ENCODE results near the gene NOP10.

The NOP10 gene

DNA sequence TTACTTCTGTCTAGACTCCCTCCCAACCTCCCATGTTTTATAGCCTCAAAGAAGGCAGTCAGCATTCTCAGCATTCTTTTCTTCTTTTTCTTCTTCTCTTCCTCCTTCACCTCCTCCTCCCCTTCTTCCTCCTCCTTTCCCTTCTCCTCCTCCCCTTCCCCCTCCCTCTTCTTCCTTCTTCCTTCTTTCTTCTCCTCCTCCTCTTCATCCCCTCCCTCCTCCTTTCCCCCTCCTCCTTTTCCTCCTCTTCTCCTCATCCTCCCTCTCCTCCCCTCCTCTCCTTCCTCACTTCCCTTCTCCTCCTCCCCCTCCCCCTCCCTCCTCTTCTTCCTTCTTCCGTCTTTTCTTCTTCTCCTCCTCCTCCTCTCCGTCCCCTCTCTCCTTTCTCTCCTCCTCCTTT, 27.7 kb upstream of the NOP10 start:
- no peak overlapping the region for H2BK12ac ChIP-seq (ENCODE audit: low read length)
- H3K23ac ChIP-seq (ENCODE audit: low read length) = no peak overlapping the region

DNA sequence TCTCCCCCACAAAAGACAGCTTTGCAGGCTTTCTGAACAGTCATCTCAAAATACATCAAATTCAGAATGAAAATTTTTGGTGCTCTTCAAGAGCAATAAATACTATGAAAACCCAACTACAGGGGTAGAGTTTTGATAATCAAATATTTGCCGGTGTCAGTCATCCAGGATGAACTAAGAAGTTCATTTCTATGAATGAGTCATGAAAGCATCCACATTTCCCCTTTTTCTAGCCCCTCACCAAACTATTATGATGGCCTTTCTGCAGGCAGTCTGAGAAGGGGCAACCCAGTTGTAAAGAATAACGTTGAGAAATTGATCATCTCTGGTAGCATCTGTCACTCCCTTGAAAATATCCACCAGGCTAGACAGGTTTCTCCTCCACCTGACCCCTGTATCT, 27.2 kb upstream of the NOP10 start:
- no CpG with 5 or more reads among the region's 2 CpGs for WGBS (ENCODE audit: extremely low coverage, insufficient coverage, insufficient read length)
- no peak overlapping the region for H3K23ac ChIP-seq (ENCODE audit: low read length)
- no peaks in the 10 kb centered on the region for H3K27me3 ChIP-seq (ENCODE audit: insufficient read depth, low read length)
- no peak overlapping the region for H4K12ac ChIP-seq (ENCODE audit: low read depth, low read length)
- H3K9ac ChIP-seq (ENCODE audit: low read length) = no peak overlapping the region
- peaks cover 6% of the 10 kb centered on the region for H3K79me2 ChIP-seq (ENCODE audit: control insufficient read depth, insufficient read depth, low read length, poor library complexity)
- H3K9me3 ChIP-seq (ENCODE audit: insufficient read depth, low read depth, low read length) = peaks cover 6% of the 10 kb centered on the region
- H3K4me3 ChIP-seq (ENCODE audit: low read depth, low read length) = no peak overlapping the region
- no peak overlapping the region for H3K14ac ChIP-seq (ENCODE audit: low read length)
- no peak overlapping the region for H3K4ac ChIP-seq (ENCODE audit: low read depth, low read length)
- H3K4me1 ChIP-seq (ENCODE audit: control insufficient read depth in 1 of 2, insufficient read depth in 2 of 2, low read length in 2 of 2) = peaks cover 8 to 15% of the 10 kb centered on the region in 2 experiments
- no peak overlapping the region for H3K18ac ChIP-seq (ENCODE audit: low read length)
- no peak overlapping the region for H2BK5ac ChIP-seq (ENCODE audit: low read depth, low read length, poor library complexity)
- DNase-seq = no peak
- H2AK5ac ChIP-seq (ENCODE audit: low read length) = no peak overlapping the region
- H4K8ac ChIP-seq (ENCODE audit: low read depth, low read length) = no peak overlapping the region
- no peak overlapping the region for H2AFZ ChIP-seq (ENCODE audit: insufficient read depth, low read length, poor library complexity)
- H3K36me3 ChIP-seq (ENCODE audit: control insufficient read depth in 1 of 2, insufficient read depth in 2 of 2, low read length in 2 of 2) = no peaks in the 10 kb centered on the region
- H3K79me1 ChIP-seq (ENCODE audit: low read length) = peaks cover 10% of the 10 kb centered on the region
- no peak overlapping the region for H2BK120ac ChIP-seq (ENCODE audit: insufficient read depth, low read length, poor library complexity)
- no peak overlapping the region for H4K91ac ChIP-seq (ENCODE audit: low read depth, low read length)
- H3K4me2 ChIP-seq (ENCODE audit: low read length) = no peak overlapping the region
- H3K27ac ChIP-seq (ENCODE audit: low read depth, low read length) = no peak overlapping the region
- no peak overlapping the region for H2BK12ac ChIP-seq (ENCODE audit: low read length)

More for the DNA sequence above, 27.7 kb upstream of the NOP10 start:
- no peak overlapping the region for H3K27ac ChIP-seq (ENCODE audit: low read depth, low read length)
- H3K4me2 ChIP-seq (ENCODE audit: low read length) = no peak overlapping the region
- no peak overlapping the region for H2AK5ac ChIP-seq (ENCODE audit: low read length)
- no peak overlapping the region for H4K8ac ChIP-seq (ENCODE audit: low read depth, low read length)
- H3K9me3 ChIP-seq (ENCODE audit: insufficient read depth, low read depth, low read length) = peaks cover 6% of the 10 kb centered on the region
- no peaks in the 10 kb centered on the region for H3K27me3 ChIP-seq (ENCODE audit: insufficient read depth, low read length)
- no peak overlapping the region for H3K4ac ChIP-seq (ENCODE audit: low read depth, low read length)
- peaks cover 3 to 11% of the 10 kb centered on the region in 2 experiments for H3K4me1 ChIP-seq (ENCODE audit: control insufficient read depth in 1 of 2, insufficient read depth in 2 of 2, low read length in 2 of 2)
- no peaks in the 10 kb centered on the region for H3K36me3 ChIP-seq (ENCODE audit: control insufficient read depth in 1 of 2, insufficient read depth in 2 of 2, low read length in 2 of 2)
- no peak overlapping the region for H2BK120ac ChIP-seq (ENCODE audit: insufficient read depth, low read length, poor library complexity)
- H4K91ac ChIP-seq (ENCODE audit: low read depth, low read length) = peak overlapping the region; percentile 9
- no peak overlapping the region for H3K9ac ChIP-seq (ENCODE audit: low read length)
- peaks cover 6% of the 10 kb centered on the region for H3K79me2 ChIP-seq (ENCODE audit: control insufficient read depth, insufficient read depth, low read length, poor library complexity)
- H3K18ac ChIP-seq (ENCODE audit: low read length) = no peak overlapping the region
- H3K79me1 ChIP-seq (ENCODE audit: low read length) = peaks cover 10% of the 10 kb centered on the region
- H3K4me3 ChIP-seq (ENCODE audit: low read depth, low read length) = no peak overlapping the region
- no CpG with 5 or more reads among the region's 2 CpGs for WGBS (ENCODE audit: extremely low coverage, insufficient coverage, insufficient read length)
- H2BK5ac ChIP-seq (ENCODE audit: low read depth, low read length, poor library complexity) = no peak overlapping the region
- H4K12ac ChIP-seq (ENCODE audit: low read depth, low read length) = no peak overlapping the region
- H2AFZ ChIP-seq (ENCODE audit: insufficient read depth, low read length, poor library complexity) = no peak overlapping the region
- H3K14ac ChIP-seq (ENCODE audit: low read length) = no peak overlapping the region
- DNase-seq = no peak

DNA sequence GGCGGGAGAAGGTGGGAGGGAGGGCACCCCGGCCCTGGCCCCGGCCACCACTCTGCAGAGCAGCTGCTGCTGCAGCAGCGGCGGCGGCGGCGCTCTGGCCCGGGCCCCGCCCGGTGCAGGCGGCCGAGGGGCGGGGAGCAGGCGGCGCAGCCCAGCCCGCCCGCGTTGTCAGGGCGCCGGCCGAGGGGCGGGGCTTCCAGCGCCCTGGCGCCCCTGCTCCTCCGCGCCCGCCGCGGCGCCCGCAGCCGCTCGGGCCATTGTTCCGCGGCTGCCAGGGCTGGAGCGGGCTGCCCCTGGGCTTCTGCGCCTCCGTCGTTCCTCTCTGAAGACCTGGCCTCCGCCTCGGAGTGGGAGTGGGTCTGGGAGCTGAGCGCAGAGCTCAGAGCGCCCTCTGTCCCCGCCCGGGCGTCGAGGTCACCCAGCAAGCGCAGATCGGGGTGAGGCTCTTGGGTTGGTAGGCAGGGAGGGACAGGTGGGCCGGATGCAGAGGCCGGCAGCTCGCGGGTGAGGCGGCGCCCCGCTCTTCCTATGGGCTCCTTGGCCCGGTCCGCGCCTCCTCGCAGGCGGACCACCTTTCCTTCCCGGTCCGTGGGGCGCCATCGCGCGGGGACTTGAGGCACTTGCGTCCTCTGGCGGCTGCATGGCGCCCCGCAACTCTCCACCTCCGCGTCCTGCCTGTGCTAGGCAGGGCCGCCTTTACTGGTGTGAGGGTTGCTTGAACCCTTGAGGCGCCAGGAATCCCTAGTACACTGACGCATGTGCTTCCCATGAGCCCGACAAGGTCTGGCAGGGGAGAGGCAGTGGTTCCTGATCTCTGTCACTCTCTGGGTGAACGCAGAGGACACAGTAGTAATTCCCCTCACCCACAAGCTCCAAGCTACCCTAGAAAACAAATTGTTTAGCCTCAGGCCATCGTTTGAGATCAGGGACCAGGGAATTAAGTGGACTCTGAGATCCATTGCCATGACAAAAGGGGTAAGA, 24.5 kb upstream of the NOP10 start, which contains the start of gene LPCAT4:
Gene LPCAT4, minus strand, starts transcription at position 96 of the 981 bp plus-strand sequence. CDS start 96 bp downstream, outside the sequence.
- peaks cover 10% of the 10 kb centered on the region for H3K79me1 ChIP-seq (ENCODE audit: low read length)
- peaks cover 6% of the 10 kb centered on the region for H3K79me2 ChIP-seq (ENCODE audit: control insufficient read depth, insufficient read depth, low read length, poor library complexity)
- no peaks in the 10 kb centered on the region for H3K27me3 ChIP-seq (ENCODE audit: insufficient read depth, low read length)
- H3K27ac ChIP-seq (ENCODE audit: low read depth, low read length) = peak within 1 kb of the TSS; percentile 96
- DNase-seq = peak; percentile 80 to 90
- peak within 1 kb of the TSS; percentile 98 for H3K4me2 ChIP-seq (ENCODE audit: low read length)
- H3K23ac ChIP-seq (ENCODE audit: low read length) = no peak within 1 kb of the TSS
- H2BK5ac ChIP-seq (ENCODE audit: low read depth, low read length, poor library complexity) = peak within 1 kb of the TSS; percentile 93
- H4K91ac ChIP-seq (ENCODE audit: low read depth, low read length) = peak within 1 kb of the TSS; percentile 96
- H2AFZ ChIP-seq (ENCODE audit: insufficient read depth, low read length, poor library complexity) = peak within 1 kb of the TSS; percentile 93
- H2BK120ac ChIP-seq (ENCODE audit: insufficient read depth, low read length, poor library complexity) = peak within 1 kb of the TSS; percentile 95
- H2AK5ac ChIP-seq (ENCODE audit: low read length) = peak within 1 kb of the TSS; percentile 55
- no CpG with 5 or more reads among the region's 80 CpGs for WGBS (ENCODE audit: extremely low coverage, insufficient coverage, insufficient read length)
- H4K8ac ChIP-seq (ENCODE audit: low read depth, low read length) = peak within 1 kb of the TSS; percentile 87
- H3K4me1 ChIP-seq (ENCODE audit: control insufficient read depth in 1 of 2, insufficient read depth in 2 of 2, low read length in 2 of 2) = peaks cover 9 to 17% of the 10 kb centered on the region in 2 experiments
- peaks cover 9 to 17% of the 10 kb centered on the region in 2 experiments for H3K36me3 ChIP-seq (ENCODE audit: control insufficient read depth in 1 of 2, insufficient read depth in 2 of 2, low read length in 2 of 2)
- H3K14ac ChIP-seq (ENCODE audit: low read length) = peak within 1 kb of the TSS; percentile 97
- H3K18ac ChIP-seq (ENCODE audit: low read length) = peak within 1 kb of the TSS; percentile 91
- no peaks in the 10 kb centered on the region for H3K9me3 ChIP-seq (ENCODE audit: insufficient read depth, low read depth, low read length)
- peak within 1 kb of the TSS; percentile 91 for H3K4ac ChIP-seq (ENCODE audit: low read depth, low read length)
- H3K9ac ChIP-seq (ENCODE audit: low read length) = peak within 1 kb of the TSS; percentile 92
- peak within 1 kb of the TSS; percentile 92 for H3K4me3 ChIP-seq (ENCODE audit: low read depth, low read length)
- H2BK12ac ChIP-seq (ENCODE audit: low read length) = peak within 1 kb of the TSS; percentile 58
- peak within 1 kb of the TSS; percentile 92 for H4K12ac ChIP-seq (ENCODE audit: low read depth, low read length)

DNA sequence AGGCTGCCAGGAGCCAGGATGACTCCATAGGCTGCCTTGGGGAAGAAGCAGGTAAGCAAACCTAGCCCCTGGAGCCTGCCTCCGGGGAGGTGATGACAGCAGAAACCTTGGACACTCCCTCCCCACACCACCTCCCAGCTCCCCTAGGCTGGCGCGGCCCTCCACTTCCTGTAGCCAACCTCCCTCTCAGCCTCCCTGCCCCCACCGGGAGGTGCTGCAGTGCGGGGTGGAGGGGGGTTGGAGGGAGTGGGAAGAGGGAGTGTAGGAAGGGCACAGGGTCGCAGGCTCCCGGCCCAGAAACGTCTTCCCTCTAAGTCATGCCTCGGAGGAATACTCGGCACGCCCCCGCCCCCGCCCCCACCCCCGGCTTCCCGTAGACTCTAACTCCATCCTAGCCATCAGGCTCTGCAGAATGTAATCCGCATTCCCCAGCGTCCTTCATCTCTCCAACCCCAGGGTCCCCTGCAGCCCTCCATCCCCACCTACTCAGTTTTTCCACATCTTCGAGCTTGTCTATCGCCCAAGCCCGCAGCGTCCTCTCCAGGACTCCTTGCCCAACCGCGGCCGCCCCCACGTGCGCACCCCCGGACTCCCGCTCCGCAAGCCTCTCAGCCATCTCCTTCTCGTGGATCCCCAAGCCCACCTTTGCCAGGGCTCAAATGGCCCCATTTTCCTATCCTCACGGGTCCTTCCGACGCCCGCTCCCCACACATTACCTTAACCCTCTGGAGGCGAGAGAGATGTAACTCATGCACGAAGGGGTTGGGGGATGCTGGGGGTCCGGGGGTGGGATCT, 23.5 kb upstream of the NOP10 start:
- Histone ChIP-seq H3K79me1 (ENCODE audit: low read length) (peaks cover 10% of the 10 kb centered on the region), H3K4me3 (ENCODE audit: low read depth, low read length) (peak overlapping the region; percentile 86), H3K27ac (ENCODE audit: low read depth, low read length) (peak overlapping the region; percentile 82), H3K27me3 (ENCODE audit: insufficient read depth, low read length) (no peaks in the 10 kb centered on the region), H3K4me2 (ENCODE audit: low read length) (peak overlapping the region; percentile 98), H4K12ac (ENCODE audit: low read depth, low read length) (no peak overlapping the region), H2BK120ac (ENCODE audit: insufficient read depth, low read length, poor library complexity) (peak overlapping the region; percentile 14), H3K9me3 (ENCODE audit: insufficient read depth, low read depth, low read length) (no peaks in the 10 kb centered on the region), H2AFZ (ENCODE audit: insufficient read depth, low read length, poor library complexity) (peak overlapping the region; percentile 28), H3K9ac (ENCODE audit: low read length) (peak overlapping the region; percentile 85), H3K4ac (ENCODE audit: low read depth, low read length) (no peak overlapping the region), H3K79me2 (ENCODE audit: control insufficient read depth, insufficient read depth, low read length, poor library complexity) (peaks cover 6% of the 10 kb centered on the region), H4K8ac (ENCODE audit: low read depth, low read length) (peak overlapping the region; percentile 72), H3K18ac (ENCODE audit: low read length) (peak overlapping the region; percentile 40), H2BK5ac (ENCODE audit: low read depth, low read length, poor library complexity) (peak overlapping the region; percentile 18), H4K91ac (ENCODE audit: low read depth, low read length) (peak overlapping the region; percentile 79), H2BK12ac (ENCODE audit: low read length) (no peak overlapping the region), H3K23ac (ENCODE audit: low read length) (no peak overlapping the region), H3K4me1 (ENCODE audit: control insufficient read depth in 1 of 2, insufficient read depth in 2 of 2, low read length in 2 of 2) (peaks cover 9 to 17% of the 10 kb centered on the region in 2 experiments), H3K14ac (ENCODE audit: low read length) (peak overlapping the region; percentile 65), H2AK5ac (ENCODE audit: low read length) (no peak overlapping the region), H3K36me3 (ENCODE audit: control insufficient read depth in 1 of 2, insufficient read depth in 2 of 2, low read length in 2 of 2) (peaks cover 10 to 21% of the 10 kb centered on the region in 2 experiments)
- DNase-seq = peak; percentile 87
- WGBS (ENCODE audit: extremely low coverage, insufficient coverage, insufficient read length) = no CpG with 5 or more reads among the region's 37 CpGs
